ENCODE results near the gene ZFYVE19.

- TF ChIP-seq CTCF (IDR thresholded peaks at IDR 0.05; ENCODE audit: borderline replicate concordance, extremely low read depth, low read length, poor library complexity, severe bottlenecking) (no peak), EZH2 (IDR thresholded peaks at IDR 0.05; ENCODE audit: borderline replicate concordance, low read depth, low read length, severe bottlenecking) (no peak)
Measured at GRCh38 chr15:40773496-40773895, 33.4 kb upstream of the ZFYVE19 start.
